GM18505 (cell line): ENCODE data around the gene SCP2.

ENCODE experiments used
- ATAC-seq: cut with Tn5 transposase; IDR thresholded peaks from one replicate; pipeline ENCODE4 v1.9.1; 2021; ENCODE audit not compliant: unreplicated experiment
- POLR2A ChIP-seq: IDR thresholded peaks from 4 replicates; pipeline ENCODE4 v1.6.1; 2011; ENCODE audit warnings: borderline replicate concordance; ENCODE audit not compliant: insufficient read depth, insufficient read length; ENCODE audit errors: extremely low read depth

Gene SCP2

GRCh38 chr1:53075761-53076163 lies 148.7 kb downstream of the SCP2 start:
- no peak for TF ChIP-seq POLR2A
- no peak for ATAC-seq

GRCh38 chr1:53076165-53076564 lies 149.1 kb downstream of the SCP2 start:
- no peak for TF ChIP-seq POLR2A
- no peak for ATAC-seq

GRCh38 chr1:53076721-53077598 lies 149.9 kb downstream of the SCP2 start:
- TF ChIP-seq POLR2A: no peak
- ATAC-seq: no peak

- no peak for ATAC-seq
- no peak for TF ChIP-seq POLR2A
Measured at GRCh38 chr1:53077599-53077965, 150.5 kb downstream of the SCP2 start.

GRCh38 chr1:53078333-53079101 lies 151.4 kb downstream of the SCP2 start:
- TF ChIP-seq POLR2A: no peak
- ATAC-seq: no peak

GRCh38 chr1:53079251-53079650 lies 152.2 kb downstream of the SCP2 start:
- TF ChIP-seq POLR2A: no peak
- ATAC-seq: no peak

GRCh38 chr1:53080041-53080440 lies 153.0 kb downstream of the SCP2 start:
- TF ChIP-seq POLR2A: no peak
- ATAC-seq: no peak

- TF ChIP-seq POLR2A: no peak
- no peak for ATAC-seq
Measured at GRCh38 chr1:53080769-53081168, 153.7 kb downstream of the SCP2 start.

- ATAC-seq: no peak
- no peak for TF ChIP-seq POLR2A
Measured at GRCh38 chr1:53081384-53082066, 154.4 kb downstream of the SCP2 start.

GRCh38 chr1:53082826-53083455 lies 155.9 kb downstream of the SCP2 start:
- no peak for ATAC-seq
- no peak for TF ChIP-seq POLR2A

GRCh38 chr1:53083636-53084588 lies 156.8 kb downstream of the SCP2 start:
- no peak for TF ChIP-seq POLR2A
- no peak for ATAC-seq

GRCh38 chr1:53084589-53084971 lies 157.5 kb downstream of the SCP2 start:
- ATAC-seq: no peak
- TF ChIP-seq POLR2A: no peak
